HCT116 (cell line): Measurements from ENCODE around the gene PIM1. TPM values are rescaled to one million over a fixed set of nuclear protein-coding genes. Genes with fewer than 3 reads are reported as not detected.

Experiments
- ATAC-seq: fragments of 200-7000 bp; cut with Tn5 transposase; 2 replicates; pipeline ENCODE4 v1.9.1; 2020; ENCODE audit warnings: mild to moderate bottlenecking, moderate library complexity
- BruUV-seq: library from RNA; stranded (reverse); fragments of 400-500 nt; replicated peaks from 2 replicates; lab custom pipeline; 2021; lab: Mats Ljungman, UMichigan
- CTCF ChIA-PET: fragments of 300-600 bp; sonication (Branson Sonifier 250); formaldehyde crosslinking; loops from one replicate; lab custom pipeline; 2021; ENCODE audit warnings: antibody characterized with exemption; lab: Charles Lee
- POLR2A ChIA-PET: fragments of 300-600, 350-600 bp; sonication (Branson Sonifier 250); formaldehyde crosslinking; loops from one replicate; lab custom pipeline; 2021; ENCODE audit warnings: antibody characterized with exemption; lab: Charles Lee
- RAD21 ChIA-PET, 2 experiments: fragments of 300-600 bp; sonication (Branson Sonifier 250); formaldehyde crosslinking; loops; one replicate each; lab custom pipeline; 2023; ENCODE audit warnings: low total read pairs in 2 of 2; ENCODE audit not compliant: uncharacterized antibody in 2 of 2, unreplicated experiment in 2 of 2, low non-redundant PET in 1 of 2; lab: Charles Lee
- DNase-seq: peaks from one replicate; pipeline ENCODE4 v3.0.0-alpha.2; 2010; ENCODE audit warnings: low read depth, low spot score
- H2AFZ ChIP-seq: fragments of 200-600 bp; shearing (Covaris generic), sonication (generic); 2 replicates; pipeline ENCODE4 v1.6.1; 2017; ENCODE audit warnings: low read depth, mixed run types, mixed read lengths, antibody characterized with exemption, low read length; ENCODE audit not compliant: poor library complexity, severe bottlenecking
- H3K27ac ChIP-seq: 2 replicates; pipeline ENCODE4 v1.5.1; 2012; ENCODE audit warnings: low read depth, low read length
- H3K27me3 ChIP-seq: fragments of 200-600 bp; sonication (generic); 2 replicates; pipeline ENCODE4 v1.6.1; 2016; ENCODE audit warnings: mixed run types, low read length, mixed read lengths; ENCODE audit not compliant: insufficient read depth
- H3K36me3 ChIP-seq, 2 experiments: fragments of 200-500 bp in 1 of 2; fragments of 200-600 bp in 1 of 2; sonication (Bioruptor generic) in 1 of 2; sonication (generic) in 1 of 2; 2 replicates each; pipeline versions ENCODE4 v1.5.1 to v1.6.1; 2014 to 2016; ENCODE audit warnings: low read length in 2 of 2, inconsistent platforms in 1 of 2, mixed read lengths in 1 of 2, mixed run types in 1 of 2; ENCODE audit not compliant: insufficient read depth in 2 of 2, control insufficient read depth in 1 of 2
- H3K4me1 ChIP-seq, 2 experiments: fragments of 200-600 bp in 1 of 2; sonication (generic) in 1 of 2; 2 replicates each; pipeline versions ENCODE4 v1.5.1 to v1.6.1; 2012 to 2017; ENCODE audit warnings: low read length in 2 of 2, inconsistent platforms in 1 of 2, mild to moderate bottlenecking in 1 of 2, mixed read lengths in 1 of 2, mixed run types in 1 of 2, moderate library complexity in 1 of 2; ENCODE audit not compliant: insufficient read depth in 2 of 2, control insufficient read depth in 1 of 2
- H3K4me2 ChIP-seq: fragments of 200-600 bp; sonication (generic); 2 replicates; pipeline ENCODE4 v1.6.1; 2017; ENCODE audit warnings: mixed run types, low read length, mixed read lengths
- H3K4me3 ChIP-seq, 2 experiments: fragments of 200-600 bp in 1 of 2; sonication (generic) in 1 of 2; replicated peaks in 1 of 2; 2 replicates each; pipeline ENCODE4 v1.5.1; 2011 to 2016; ENCODE audit warnings: low read length in 2 of 2, control low read depth in 1 of 2, low read depth in 1 of 2, mild to moderate bottlenecking in 1 of 2, mixed read lengths in 1 of 2, mixed run types in 1 of 2
- H3K79me2 ChIP-seq: fragments of 200-600 bp; sonication (generic); 2 replicates; pipeline ENCODE4 v1.6.1; 2017; ENCODE audit warnings: mild to moderate bottlenecking, mixed run types, low read length, moderate library complexity, mixed read lengths; ENCODE audit not compliant: insufficient read depth
- H3K9ac ChIP-seq: fragments of 200-600 bp; sonication (generic); 2 replicates; pipeline ENCODE4 v1.6.1; 2016; ENCODE audit warnings: low read length, mixed read lengths
- H3K9me2 ChIP-seq: fragments of 200-600 bp; sonication (generic), shearing (Covaris generic); 2 replicates; pipeline ENCODE4 v1.6.1; 2017; ENCODE audit warnings: mixed run types, mild to moderate bottlenecking, moderate library complexity; ENCODE audit not compliant: insufficient read depth
- H3K9me3 ChIP-seq, 2 experiments: fragments of 200-500 bp in 1 of 2; fragments of 200-600 bp in 1 of 2; sonication (Bioruptor generic) in 1 of 2; sonication (generic) in 1 of 2; 2 replicates each; pipeline ENCODE4 v1.6.1; 2014 to 2017; ENCODE audit warnings: low read length in 2 of 2, mixed read lengths in 2 of 2, inconsistent platforms in 1 of 2, low read depth in 1 of 2, mild to moderate bottlenecking in 1 of 2, mixed run types in 1 of 2, moderate library complexity in 1 of 2; ENCODE audit not compliant: control insufficient read depth in 1 of 2, insufficient read depth in 1 of 2
- H4K20me1 ChIP-seq: fragments of 200-600 bp; sonication (generic), shearing (Covaris generic); 2 replicates; pipeline ENCODE4 v1.6.1; 2017; ENCODE audit warnings: mixed run types, mild to moderate bottlenecking, moderate library complexity; ENCODE audit not compliant: insufficient read depth
- EGR1 ChIP-seq: IDR thresholded peaks from 2 replicates; pipeline ENCODE4 v1.6.1; 2012; ENCODE audit warnings: low read depth
- ELF1 ChIP-seq: IDR thresholded peaks from 2 replicates; pipeline ENCODE4 v1.6.1; 2012; ENCODE audit warnings: low read depth, borderline replicate concordance
- EZH2phosphoT487 ChIP-seq: fragments of 200-600 bp; IDR thresholded peaks from 2 replicates; pipeline ENCODE4 v1.6.1; 2018; ENCODE audit warnings: antibody characterized with exemption, borderline replicate concordance
- FOSL1 ChIP-seq: IDR thresholded peaks from 2 replicates; pipeline ENCODE4 v1.6.1; 2012; ENCODE audit warnings: low read depth
- POLR2A ChIP-seq: IDR thresholded peaks from 2 replicates; pipeline ENCODE4 v1.7.0; 2011; ENCODE audit warnings: borderline replicate concordance; ENCODE audit not compliant: insufficient read depth, insufficient read length; ENCODE audit errors: extremely low read depth
- POLR2AphosphoS5 ChIP-seq: IDR thresholded peaks from 2 replicates; pipeline ENCODE4 v1.6.1; 2011; ENCODE audit warnings: mild to moderate bottlenecking, low read depth, low read length, moderate library complexity
- SIN3A ChIP-seq: IDR thresholded peaks from 2 replicates; pipeline ENCODE4 v1.6.1; 2012; ENCODE audit warnings: low read depth
- intact Hi-C: fragments of 100-400 bp; cut with micrococcal nuclease; formaldehyde crosslinking; loops from 2 replicates; pipeline ENCODE4 v1.10.0; 2022
- total RNA-seq: library from RNA; stranded (reverse); gene quantifications from one replicate; pipeline ENCODE4 v1.2.1, GENCODE V29; 2021; ENCODE audit not compliant: unreplicated experiment
- TF ChIP-seq, protein P1 (sequence below): IDR thresholded peaks from 2 replicates; pipeline ENCODE4 v1.6.1; 2012; ENCODE audit warnings: low read depth
- TF ChIP-seq, protein P2 (sequence below): IDR thresholded peaks from 2 replicates; pipeline ENCODE4 v1.6.1; 2011; ENCODE audit warnings: mild to moderate bottlenecking, low read length, moderate library complexity; ENCODE audit not compliant: insufficient replicate concordance; ENCODE audit errors: extremely low read depth

The PIM1 gene
- total RNA-seq, 1 experiment from 2014 or later = 26.2 TPM

DNA sequence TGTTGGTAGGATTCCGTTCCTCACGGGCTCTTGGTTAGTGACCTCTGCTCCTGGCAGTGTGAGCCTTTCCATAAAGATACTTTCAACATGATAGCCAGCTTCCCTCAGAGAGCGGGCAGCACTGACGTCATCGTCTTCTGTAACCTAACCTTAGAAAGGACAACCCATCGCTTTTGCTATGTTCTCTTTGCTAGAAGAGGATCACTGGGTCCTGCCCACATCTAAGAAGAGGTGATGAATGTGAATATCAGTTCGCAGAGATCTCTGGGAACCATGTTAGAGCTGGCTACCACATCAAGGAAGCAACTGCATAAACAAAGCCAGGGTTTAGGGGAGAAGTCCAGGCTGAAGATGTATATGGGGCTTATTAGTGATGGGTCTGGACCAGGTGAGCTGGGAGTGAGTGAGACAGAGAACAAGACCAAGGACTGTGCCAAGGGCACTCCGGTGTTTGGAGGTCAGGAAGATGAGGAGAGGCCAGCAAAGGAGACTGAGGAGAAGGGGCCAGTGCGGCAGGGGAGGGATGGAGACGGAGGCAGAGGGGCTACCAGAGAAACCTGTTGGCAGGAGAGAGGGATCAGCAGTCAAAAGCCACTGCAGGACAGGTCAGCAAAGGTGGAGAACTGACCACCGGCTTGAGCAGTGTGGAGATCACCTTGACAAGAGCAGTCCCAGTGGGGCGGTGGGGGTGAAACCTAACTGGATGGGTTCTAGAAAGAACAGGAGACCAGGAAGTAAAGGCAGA lies 39.7 kb downstream of the PIM1 start:
- ATAC-seq (no peak), DNase-seq (no peak)
- ChIA-PET RAD21 (interaction anchor here (0.6 to 1.8 kb wide), 15 partner anchors 12 to 192 kb away, joined by 3 to 16 read pairs (median 5); no protein-coding TSS in a partner anchor), CTCF (interaction anchor here (0.7 to 14.5 kb wide), 26 partner anchors 9 to 595 kb away, joined by 3 to 331 read pairs (median 4); partner anchors contain the start of genes C6orf89 and MTCH1), POLR2A (interaction anchor here (0.7 to 1.3 kb wide), 6 partner anchors 180 to 192 kb away, joined by 3 to 7 read pairs (median 4); no protein-coding TSS in a partner anchor)
- Histone ChIP-seq H3K36me3 (no peaks in the 10 kb centered on the region), H3K27me3 (no peaks in the 10 kb centered on the region), H3K4me2 (no peak overlapping the region), H3K9me3 (no peaks in the 10 kb centered on the region), H3K79me2 (no peaks in the 10 kb centered on the region), H4K20me1 (no peaks in the 10 kb centered on the region), H3K4me3 (no peak overlapping the region), H2AFZ (no peak overlapping the region), H3K9me2 (no peaks in the 10 kb centered on the region), H3K4me1 (peaks cover 4 to 20% of the 10 kb centered on the region in 2 experiments; a peak in 3 of 4 replicates), H3K27ac (no peak overlapping the region), H3K9ac (no peak overlapping the region)
- TF ChIP-seq EZH2phosphoT487 (no peak), EGR1 (no peak), SIN3A (no peak), POLR2AphosphoS5 (no peak), POLR2A (no peak), FOSL1 (no peak), ELF1 (no peak)
- TF ChIP-seq, protein P1, sequence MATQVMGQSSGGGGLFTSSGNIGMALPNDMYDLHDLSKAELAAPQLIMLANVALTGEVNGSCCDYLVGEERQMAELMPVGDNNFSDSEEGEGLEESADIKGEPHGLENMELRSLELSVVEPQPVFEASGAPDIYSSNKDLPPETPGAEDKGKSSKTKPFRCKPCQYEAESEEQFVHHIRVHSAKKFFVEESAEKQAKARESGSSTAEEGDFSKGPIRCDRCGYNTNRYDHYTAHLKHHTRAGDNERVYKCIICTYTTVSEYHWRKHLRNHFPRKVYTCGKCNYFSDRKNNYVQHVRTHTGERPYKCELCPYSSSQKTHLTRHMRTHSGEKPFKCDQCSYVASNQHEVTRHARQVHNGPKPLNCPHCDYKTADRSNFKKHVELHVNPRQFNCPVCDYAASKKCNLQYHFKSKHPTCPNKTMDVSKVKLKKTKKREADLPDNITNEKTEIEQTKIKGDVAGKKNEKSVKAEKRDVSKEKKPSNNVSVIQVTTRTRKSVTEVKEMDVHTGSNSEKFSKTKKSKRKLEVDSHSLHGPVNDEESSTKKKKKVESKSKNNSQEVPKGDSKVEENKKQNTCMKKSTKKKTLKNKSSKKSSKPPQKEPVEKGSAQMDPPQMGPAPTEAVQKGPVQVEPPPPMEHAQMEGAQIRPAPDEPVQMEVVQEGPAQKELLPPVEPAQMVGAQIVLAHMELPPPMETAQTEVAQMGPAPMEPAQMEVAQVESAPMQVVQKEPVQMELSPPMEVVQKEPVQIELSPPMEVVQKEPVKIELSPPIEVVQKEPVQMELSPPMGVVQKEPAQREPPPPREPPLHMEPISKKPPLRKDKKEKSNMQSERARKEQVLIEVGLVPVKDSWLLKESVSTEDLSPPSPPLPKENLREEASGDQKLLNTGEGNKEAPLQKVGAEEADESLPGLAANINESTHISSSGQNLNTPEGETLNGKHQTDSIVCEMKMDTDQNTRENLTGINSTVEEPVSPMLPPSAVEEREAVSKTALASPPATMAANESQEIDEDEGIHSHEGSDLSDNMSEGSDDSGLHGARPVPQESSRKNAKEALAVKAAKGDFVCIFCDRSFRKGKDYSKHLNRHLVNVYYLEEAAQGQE = no peak
- TF ChIP-seq, protein P2, sequence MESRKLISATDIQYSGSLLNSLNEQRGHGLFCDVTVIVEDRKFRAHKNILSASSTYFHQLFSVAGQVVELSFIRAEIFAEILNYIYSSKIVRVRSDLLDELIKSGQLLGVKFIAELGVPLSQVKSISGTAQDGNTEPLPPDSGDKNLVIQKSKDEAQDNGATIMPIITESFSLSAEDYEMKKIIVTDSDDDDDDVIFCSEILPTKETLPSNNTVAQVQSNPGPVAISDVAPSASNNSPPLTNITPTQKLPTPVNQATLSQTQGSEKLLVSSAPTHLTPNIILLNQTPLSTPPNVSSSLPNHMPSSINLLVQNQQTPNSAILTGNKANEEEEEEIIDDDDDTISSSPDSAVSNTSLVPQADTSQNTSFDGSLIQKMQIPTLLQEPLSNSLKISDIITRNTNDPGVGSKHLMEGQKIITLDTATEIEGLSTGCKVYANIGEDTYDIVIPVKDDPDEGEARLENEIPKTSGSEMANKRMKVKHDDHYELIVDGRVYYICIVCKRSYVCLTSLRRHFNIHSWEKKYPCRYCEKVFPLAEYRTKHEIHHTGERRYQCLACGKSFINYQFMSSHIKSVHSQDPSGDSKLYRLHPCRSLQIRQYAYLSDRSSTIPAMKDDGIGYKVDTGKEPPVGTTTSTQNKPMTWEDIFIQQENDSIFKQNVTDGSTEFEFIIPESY = no peak
- intact Hi-C loops = loop anchor here (1.0 to 10.0 kb wide), 5 partner anchors 37 to 322 kb away; partner anchors contain the start of gene C6orf89
- BruUV-seq = no TSS peak
